ENCODE results near the gene ERCC5.
A peak's percentile ranks its signal among the peaks of the same experiment; 100 is the strongest.

The ERCC5 gene

DNA sequence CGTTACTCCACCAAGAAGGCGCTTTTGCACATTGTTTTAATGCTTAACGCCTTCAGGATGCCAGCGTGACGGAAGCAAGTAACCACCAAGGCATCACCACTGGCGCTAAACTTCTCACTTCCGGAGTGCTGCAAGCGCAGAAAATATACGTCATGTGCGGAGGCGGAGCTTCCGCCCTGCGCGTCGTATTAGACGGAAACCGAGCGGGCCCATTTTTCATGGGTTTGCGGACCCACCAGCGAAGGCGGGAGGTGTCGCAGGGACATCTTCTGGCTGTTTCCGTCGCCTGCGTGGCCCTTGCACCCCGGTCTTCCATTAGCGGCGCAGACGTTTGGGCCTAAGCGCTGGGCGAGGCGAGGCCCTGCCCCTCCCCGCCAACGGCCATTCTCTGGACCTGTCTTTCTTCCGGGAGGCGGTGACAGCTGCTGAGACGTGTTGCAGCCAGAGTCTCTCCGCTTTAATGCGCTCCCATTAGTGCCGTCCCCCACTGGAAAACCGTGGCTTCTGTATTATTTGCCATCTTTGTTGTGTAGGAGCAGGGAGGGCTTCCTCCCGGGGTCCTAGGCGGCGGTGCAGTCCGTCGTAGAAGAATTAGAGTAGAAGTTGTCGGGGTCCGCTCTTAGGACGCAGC is at the start of gene ERCC5:
TSS of gene ERCC5 (plus strand) at position 403 of the 631 bp plus-strand sequence. CDS start 235 bp downstream, outside the sequence.
- DNase-seq = peak; percentile 89

- peak; percentile 81 for DNase-seq
Measured at GRCh38 chr13:102798581-102799425, 47.0 kb upstream of the ERCC5 start, which contains the start of the genes BIVM and POGLUT2. TSS of gene BIVM (plus strand) at chr13:102799119. CDS start at chr13:102807268, 8,149 bp downstream. TSS of gene POGLUT2 (minus strand) at chr13:102798976. CDS start at chr13:102798670, 306 bp downstream.

- DNase-seq = no peak
Measured at GRCh38 chr13:102799426-102800144, 46.2 kb upstream of the ERCC5 start.

DNA sequence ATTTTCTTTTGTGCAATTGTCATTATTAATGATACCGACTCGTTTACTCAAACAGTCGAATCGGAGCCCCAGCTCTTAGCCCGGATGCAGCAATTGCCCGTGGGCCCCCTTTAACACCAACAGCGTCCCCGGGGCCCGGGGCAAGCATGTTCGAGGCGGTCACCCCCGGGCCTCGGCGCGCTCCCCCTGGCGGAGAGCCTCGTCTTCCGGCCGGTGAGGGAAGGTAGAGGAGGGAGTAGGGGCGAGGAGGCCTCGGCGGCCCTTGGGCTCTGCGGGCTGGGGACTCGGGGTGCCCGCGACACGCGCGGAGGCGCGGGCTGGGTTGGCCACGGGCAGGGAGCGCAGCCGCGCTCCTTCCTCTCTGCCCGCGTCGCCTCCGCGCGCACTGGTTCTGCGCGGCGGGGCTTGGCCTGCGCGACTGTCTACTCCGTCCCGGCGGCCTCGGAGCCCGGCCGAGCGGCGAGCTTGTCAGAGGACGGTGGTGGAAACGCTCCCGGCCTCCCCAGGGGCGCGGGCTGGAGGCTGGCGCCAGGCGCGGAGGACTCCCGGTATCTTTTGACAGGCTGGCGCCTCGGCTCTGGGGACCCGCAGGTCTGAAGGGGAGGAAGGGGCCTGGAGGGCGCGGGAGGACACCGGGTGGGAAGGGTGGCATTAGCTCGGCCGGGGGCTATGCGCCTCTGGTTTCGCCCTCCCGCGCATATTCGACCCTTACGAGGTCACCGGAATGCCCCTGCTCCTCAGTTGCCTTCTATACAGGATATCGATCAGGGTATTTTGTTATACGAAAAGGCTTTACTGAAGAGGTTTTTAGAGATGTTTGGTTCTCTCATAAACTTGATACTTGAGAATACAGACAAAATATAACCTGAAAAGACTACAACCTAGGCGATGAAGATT is 45.4 kb upstream of the ERCC5 start:
- DNase-seq = peak; percentile 49

- DNase-seq = no peak
Measured at GRCh38 chr13:102805680-102806079, 40.2 kb upstream of the ERCC5 start.

GRCh38 chr13:102807699-102808098 is 38.1 kb upstream of the ERCC5 start:
- DNase-seq = no peak

- no peak for DNase-seq
Measured at GRCh38 chr13:102812611-102813287, 33.1 kb upstream of the ERCC5 start.

GRCh38 chr13:102814025-102814607 is 31.7 kb upstream of the ERCC5 start:
- DNase-seq = no peak

- no peak for DNase-seq
Measured at GRCh38 chr13:102814793-102815192, 31.0 kb upstream of the ERCC5 start.

DNA sequence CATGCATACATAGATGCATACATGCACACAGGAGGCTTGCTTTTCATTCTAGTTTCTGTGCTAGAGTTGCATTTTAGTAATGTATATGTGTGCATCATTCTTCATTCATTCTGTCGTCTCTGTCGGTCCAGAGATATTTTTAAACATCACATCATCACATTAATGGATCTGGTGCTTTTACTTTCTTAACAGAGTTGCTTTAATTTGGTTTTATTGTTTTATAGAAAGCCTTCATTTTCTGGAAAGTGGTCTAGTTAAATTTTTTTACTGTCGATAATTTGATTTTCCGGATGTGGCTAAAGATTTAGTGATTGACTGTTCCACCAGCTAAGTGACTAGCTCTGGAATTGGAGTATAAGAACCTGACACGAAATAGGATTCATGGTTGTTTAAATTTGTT is 30.0 kb upstream of the ERCC5 start:
- no peak for DNase-seq

DNA sequence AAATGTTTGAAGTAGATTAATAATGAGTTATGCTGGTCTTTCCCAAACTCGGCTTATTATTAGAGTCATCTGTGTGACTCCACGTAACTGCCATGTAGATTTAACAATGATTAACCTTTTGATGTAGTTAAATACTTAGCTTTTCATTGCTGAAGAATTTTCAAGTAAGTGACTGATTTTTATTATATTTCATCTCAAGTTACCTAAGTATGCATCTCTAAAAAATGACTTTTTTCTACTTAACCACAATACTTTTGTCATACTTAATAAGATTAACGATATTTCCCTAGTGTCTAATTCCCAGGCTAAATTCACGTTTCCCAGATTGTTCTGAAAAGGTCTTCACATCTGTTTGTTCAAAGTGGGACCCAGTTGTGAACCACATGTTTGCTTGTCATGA is 29.1 kb upstream of the ERCC5 start:
- DNase-seq = no peak

DNA sequence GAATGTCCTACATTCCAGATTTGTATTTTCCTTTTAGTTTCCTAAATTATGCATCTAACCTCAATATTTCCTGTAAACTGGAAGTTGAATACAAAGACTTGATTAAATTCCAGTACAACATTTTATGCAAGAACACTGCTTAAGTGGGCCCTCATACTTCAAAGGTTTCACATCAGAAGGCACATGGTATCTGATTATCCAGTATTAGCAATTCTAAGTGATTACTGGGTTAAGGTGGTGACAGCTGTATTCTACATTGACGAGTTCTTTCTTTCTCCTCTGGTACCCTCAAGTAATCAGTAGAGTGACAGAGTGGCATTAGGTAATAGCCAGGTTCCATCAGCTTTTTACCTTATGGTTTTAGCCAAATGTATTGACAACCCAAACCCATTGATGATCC is 28.6 kb upstream of the ERCC5 start:
- no peak for DNase-seq

DNA sequence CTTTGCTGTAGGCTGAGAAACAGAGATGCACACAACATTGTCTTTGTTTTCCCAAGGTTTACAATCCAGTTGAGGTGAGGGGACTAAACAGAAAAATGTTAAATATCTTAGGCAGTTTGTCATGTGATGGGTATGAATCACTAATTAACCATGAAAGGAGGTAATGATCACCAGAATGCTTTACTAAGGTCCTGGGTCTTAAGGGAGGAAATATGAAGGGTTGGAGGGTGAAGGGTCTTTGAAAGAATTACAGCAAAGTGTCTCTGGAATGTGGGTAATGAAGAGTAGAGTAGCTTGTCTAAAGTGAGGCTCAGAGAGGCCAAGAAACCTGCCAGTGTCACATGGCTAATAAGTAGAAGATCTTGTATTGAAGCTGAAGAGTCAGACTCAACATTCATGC is 27.9 kb upstream of the ERCC5 start:
- DNase-seq = no peak

DNA sequence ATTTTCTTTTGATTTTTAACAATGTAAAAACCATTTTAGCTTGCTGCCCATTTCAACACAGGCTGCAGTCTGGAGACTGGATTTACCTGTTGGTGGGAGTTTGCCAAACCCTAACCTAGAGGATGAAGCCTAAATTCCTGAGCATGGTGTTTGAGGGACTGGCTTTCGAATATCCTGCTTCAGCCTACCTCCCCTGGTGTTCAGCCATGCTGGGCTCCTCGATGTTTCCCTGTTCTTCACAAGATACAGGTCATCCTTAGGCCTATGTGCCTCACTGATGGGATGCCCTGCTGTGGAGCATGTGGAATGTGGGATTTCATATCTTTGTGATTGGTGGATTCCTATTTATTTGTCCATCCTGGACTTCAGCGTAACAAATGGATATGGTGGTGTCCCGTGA is 20.4 kb upstream of the ERCC5 start:
- DNase-seq = no peak

- DNase-seq = no peak
Measured at GRCh38 chr13:102825921-102826706, 19.7 kb upstream of the ERCC5 start.

GRCh38 chr13:102830646-102831045 is 15.2 kb upstream of the ERCC5 start:
- DNase-seq = no peak

DNA sequence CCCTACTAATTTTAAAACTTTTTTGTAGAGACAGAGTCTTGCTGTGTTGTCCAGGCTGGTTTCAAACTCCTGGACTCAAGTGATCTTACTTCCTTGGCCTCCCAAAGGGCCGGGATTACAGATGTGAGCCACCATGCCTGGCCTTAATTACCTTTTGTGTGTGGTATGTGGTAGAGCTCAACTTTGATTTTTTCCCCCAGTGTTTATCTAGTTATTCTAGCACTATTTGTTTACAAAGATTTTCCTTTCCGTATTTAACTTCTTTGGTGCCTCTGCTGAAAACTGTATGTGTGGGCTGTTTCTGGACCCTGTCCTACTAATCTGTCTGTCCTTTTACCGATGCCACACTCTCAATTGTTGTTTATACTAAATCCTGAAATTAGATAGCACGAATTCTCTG is 9.4 kb upstream of the ERCC5 start:
- DNase-seq = no peak

DNA sequence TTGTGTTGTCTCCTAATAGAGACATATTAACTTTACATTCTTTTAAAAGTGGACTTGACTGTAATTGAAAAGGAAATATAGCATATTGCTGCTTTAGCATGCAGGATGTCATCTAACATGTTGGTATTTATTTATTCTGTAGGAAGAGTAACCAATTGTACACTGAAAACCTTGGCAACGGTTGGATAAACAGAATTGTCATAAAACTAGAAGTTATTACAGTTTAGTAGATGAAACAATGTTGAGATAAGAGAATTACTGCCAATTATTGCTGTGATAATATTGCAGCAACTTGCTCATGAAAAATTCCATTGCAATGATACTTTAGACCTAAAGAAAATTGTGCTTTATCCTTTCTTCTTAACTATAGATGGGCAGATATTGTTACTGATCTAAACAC is 7.6 kb upstream of the ERCC5 start:
- DNase-seq = no peak

GRCh38 chr13:102838982-102839381 is 6.8 kb upstream of the ERCC5 start:
- DNase-seq = no peak

- no peak for DNase-seq
Measured at GRCh38 chr13:102839462-102839861, 6.4 kb upstream of the ERCC5 start.

DNA sequence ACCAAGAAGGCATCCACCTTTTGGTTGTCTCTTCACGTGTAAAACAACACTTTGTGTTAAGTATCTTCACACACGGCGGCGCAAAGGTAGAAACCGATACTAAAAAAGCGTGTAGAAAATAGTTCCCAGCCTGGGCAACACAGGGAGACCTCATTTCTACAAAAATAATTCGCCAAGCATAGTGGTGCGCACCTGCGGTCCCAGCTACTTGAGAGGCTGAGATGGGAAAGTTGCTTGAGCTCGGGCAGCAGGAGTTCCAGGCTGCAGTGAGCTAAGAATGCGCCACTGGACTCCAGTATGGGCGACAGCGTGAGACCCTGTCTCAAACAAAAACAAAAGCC is 573 bp upstream of the ERCC5 start:
- no peak for DNase-seq

Measured in NCI-H2227 treated with DMSO at 0.1 percent for 48 hours (cell line).